Muscle of arm (tissue), 14 donors: ENCODE data around the gene SSNA1. TPM values are rescaled to one million over a fixed set of nuclear protein-coding genes. Genes with fewer than 3 reads are reported as not detected.
A peak's percentile ranks its signal among the peaks of the same experiment; 100 is the strongest.

Source experiments
- DNase-seq: peaks from one replicate; pipeline ENCODE4 v3.0.0-alpha.2; 2013
- long read RNA-seq, 11 donors: transcript quantifications; one replicate each; lab custom pipeline, GENCODE V29; 2026
- polyA plus RNA-seq, 12 donors: library from polyadenylated mRNA; unstranded; fragments of 120-200 nt; gene quantifications; one replicate each; pipeline ENCODE4 v1.2.1, GENCODE V29; 2013; ENCODE audit not compliant: insufficient read length in 12 of 12

The SSNA1 gene, protein sequence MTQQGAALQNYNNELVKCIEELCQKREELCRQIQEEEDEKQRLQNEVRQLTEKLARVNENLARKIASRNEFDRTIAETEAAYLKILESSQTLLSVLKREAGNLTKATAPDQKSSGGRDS
- polyA plus RNA-seq, result 10 to 100 TPM in 11 of 12 donors, not detected in 1; 36.2 to 86.3 (median 45.8) TPM
- long read RNA-seq, donor 1, transcript SSNA1-203 (2 exons, 570 nt), result minor isoform, 5 of 66 reads
- long read RNA-seq, donor 1, transcript SSNA1-202 (2 exons, 1,170 nt), result major isoform, 34 of 66 reads
- long read RNA-seq, donor 1, transcript SSNA1-201 (3 exons, 896 nt), result minor isoform, 26 of 66 reads
- long read RNA-seq, donor 1, partial matches to known transcripts, result 0 of 66 reads
- long read RNA-seq, donor 1, other reads (novel, unspliced or antisense), result 0 of 66 reads
- long read RNA-seq, donor 2, transcript SSNA1-202 (2 exons, 1,170 nt), result major isoform, 30 of 69 reads
- long read RNA-seq, donor 2, transcript SSNA1-201 (3 exons, 896 nt), result minor isoform, 25 of 69 reads
- long read RNA-seq, donor 2, partial matches to known transcripts, result 11 of 69 reads
- long read RNA-seq, donor 2, other reads (novel, unspliced or antisense), result 0 of 69 reads
- long read RNA-seq, donor 3, transcript SSNA1-201 (3 exons, 896 nt), result major isoform, 8 of 13 reads
- long read RNA-seq, donor 3, partial matches to known transcripts, result 0 of 13 reads
- long read RNA-seq, donor 3, other reads (novel, unspliced or antisense), result 0 of 13 reads
- long read RNA-seq, donor 4, transcript SSNA1-201 (3 exons, 896 nt), result major isoform, 11 of 15 reads
- long read RNA-seq, donor 4, partial matches to known transcripts, result 0 of 15 reads
- long read RNA-seq, donor 4, other reads (novel, unspliced or antisense), result 0 of 15 reads
- long read RNA-seq, donor 5, result 0 reads
- long read RNA-seq, donor 6, transcript SSNA1-201 (3 exons, 896 nt), result major isoform, 17 of 38 reads
- long read RNA-seq, donor 6, transcript SSNA1-202 (2 exons, 1,170 nt), result minor isoform, 6 of 38 reads
- long read RNA-seq, donor 6, partial matches to known transcripts, result 13 of 38 reads
- long read RNA-seq, donor 6, other reads (novel, unspliced or antisense), result 0 of 38 reads
- long read RNA-seq, donor 7, transcript SSNA1-201 (3 exons, 896 nt), result major isoform, 13 of 25 reads
- long read RNA-seq, donor 7, transcript SSNA1-202 (2 exons, 1,170 nt), result minor isoform, 11 of 25 reads
- long read RNA-seq, donor 7, partial matches to known transcripts, result 0 of 25 reads
- long read RNA-seq, donor 7, other reads (novel, unspliced or antisense), result 0 of 25 reads
- long read RNA-seq, donor 8, transcript SSNA1-202 (2 exons, 1,170 nt), result minor isoform, 14 of 36 reads
- long read RNA-seq, donor 8, transcript SSNA1-201 (3 exons, 896 nt), result major isoform, 19 of 36 reads
- long read RNA-seq, donor 8, partial matches to known transcripts, result 0 of 36 reads
- long read RNA-seq, donor 8, other reads (novel, unspliced or antisense), result 0 of 36 reads
- long read RNA-seq, donor 9, transcript SSNA1-202 (2 exons, 1,170 nt), result minor isoform, 12 of 38 reads
- long read RNA-seq, donor 9, transcript SSNA1-201 (3 exons, 896 nt), result major isoform, 20 of 38 reads
- long read RNA-seq, donor 9, partial matches to known transcripts, result 5 of 38 reads
- long read RNA-seq, donor 9, other reads (novel, unspliced or antisense), result 0 of 38 reads
- long read RNA-seq, donor 10, transcript SSNA1-202 (2 exons, 1,170 nt), result minor isoform, 10 of 35 reads
- long read RNA-seq, donor 10, transcript SSNA1-201 (3 exons, 896 nt), result major isoform, 16 of 35 reads
- long read RNA-seq, donor 10, partial matches to known transcripts, result 7 of 35 reads
- long read RNA-seq, donor 10, other reads (novel, unspliced or antisense), result 0 of 35 reads
- long read RNA-seq, donor 11, transcript SSNA1-201 (3 exons, 896 nt), result major isoform, 33 of 68 reads
- long read RNA-seq, donor 11, transcript SSNA1-202 (2 exons, 1,170 nt), result minor isoform, 20 of 68 reads
- long read RNA-seq, donor 11, partial matches to known transcripts, result 13 of 68 reads
- long read RNA-seq, donor 11, other reads (novel, unspliced or antisense), result 0 of 68 reads

DNA sequence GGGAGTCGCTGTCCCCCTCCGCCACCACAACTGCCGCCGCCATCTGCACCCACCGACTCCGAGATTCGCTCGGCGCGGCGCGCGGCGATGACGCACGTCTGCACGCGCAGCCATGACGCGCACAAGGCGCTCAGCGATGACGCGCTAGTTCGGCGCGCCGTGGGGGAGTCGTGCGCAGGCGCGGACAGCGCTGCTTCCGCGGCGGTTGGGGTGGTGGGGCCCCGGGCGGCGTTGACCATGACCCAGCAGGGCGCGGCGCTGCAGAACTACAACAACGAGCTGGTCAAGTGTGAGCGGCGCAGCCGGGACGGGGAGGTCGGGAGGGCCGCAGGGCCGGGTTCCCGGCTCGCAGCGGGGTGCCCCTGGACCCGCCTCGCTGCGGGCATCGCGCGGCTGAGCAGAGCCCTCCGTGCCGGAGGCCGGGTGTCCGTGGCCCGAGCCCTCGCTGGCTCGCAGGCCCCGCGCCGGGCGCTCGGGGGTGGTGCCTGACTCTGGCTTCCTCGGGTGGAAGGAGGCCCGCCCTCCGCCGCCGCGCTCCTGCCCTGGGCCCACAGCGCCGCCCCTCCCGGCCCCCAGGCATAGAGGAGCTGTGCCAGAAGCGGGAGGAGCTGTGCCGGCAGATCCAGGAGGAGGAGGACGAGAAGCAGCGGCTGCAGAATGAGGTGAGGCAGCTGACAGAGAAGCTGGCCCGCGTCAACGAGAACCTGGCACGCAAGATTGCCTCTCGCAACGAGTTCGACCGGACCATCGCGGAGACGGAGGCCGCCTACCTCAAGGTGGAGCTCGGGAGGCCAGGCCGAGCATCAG is at the start of gene SSNA1, which contains the start of gene ANAPC2:
SSNA1 (plus strand) TSS at position 187 of the 807 bp plus-strand sequence; CDS start at position 238, 51 bp downstream.
ANAPC2 (minus strand) TSS at position 71 of the 807 bp plus-strand sequence; CDS start at position 43, 28 bp downstream.
- peak; percentile 97 for DNase-seq

- DNase-seq, result peak; percentile 40
These were observed 49.6 kb upstream of the SSNA1 start, which contains the start of gene GRIN1 for GRCh38 chr9:137138722-137139467. TSS of gene GRIN1 (plus strand) at chr9:137139154. CDS start at chr9:137139487, 333 bp downstream.

GRCh38 chr9:137139468-137140150 is 48.9 kb upstream of the SSNA1 start:
- no peak for DNase-seq

DNA sequence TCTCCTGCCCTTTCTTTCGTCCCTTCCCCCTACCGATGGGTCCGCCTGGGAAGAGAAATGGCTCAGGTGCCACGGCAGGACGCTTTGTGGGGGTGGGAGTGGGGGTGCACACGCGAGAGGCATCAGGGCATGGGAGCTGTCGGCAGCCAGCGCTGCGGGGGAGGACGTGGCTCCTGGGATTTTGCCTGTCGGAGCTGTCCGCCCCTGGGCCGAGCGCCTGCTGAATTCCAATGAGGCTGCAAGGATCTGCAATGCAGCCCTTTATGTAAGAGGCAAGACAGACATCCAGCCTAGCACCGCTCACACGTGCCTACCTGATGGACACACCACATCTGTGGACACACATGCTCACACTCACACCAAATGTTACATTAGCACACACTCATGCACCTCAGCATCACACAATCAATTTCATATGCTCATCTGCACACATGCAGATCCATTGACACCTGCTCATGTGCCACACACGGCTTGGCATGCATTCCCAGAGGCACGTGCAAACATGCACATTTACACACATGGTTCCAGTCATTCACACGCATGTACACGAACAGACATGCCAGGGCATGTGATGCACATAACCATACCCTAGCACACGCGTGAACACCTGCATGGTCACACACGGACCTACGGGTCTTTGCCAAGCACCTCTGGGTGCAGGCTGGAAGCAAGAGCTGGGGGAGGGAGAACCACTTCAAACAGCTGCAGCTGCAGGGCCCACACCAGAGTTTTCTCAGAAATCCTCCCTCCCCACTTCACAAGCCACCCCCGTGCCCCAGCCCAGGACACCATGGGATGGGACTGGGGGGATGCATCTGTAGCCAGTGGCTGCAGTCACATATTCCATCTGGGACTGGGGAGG is 48.1 kb upstream of the SSNA1 start:
- DNase-seq, result no peak

DNA sequence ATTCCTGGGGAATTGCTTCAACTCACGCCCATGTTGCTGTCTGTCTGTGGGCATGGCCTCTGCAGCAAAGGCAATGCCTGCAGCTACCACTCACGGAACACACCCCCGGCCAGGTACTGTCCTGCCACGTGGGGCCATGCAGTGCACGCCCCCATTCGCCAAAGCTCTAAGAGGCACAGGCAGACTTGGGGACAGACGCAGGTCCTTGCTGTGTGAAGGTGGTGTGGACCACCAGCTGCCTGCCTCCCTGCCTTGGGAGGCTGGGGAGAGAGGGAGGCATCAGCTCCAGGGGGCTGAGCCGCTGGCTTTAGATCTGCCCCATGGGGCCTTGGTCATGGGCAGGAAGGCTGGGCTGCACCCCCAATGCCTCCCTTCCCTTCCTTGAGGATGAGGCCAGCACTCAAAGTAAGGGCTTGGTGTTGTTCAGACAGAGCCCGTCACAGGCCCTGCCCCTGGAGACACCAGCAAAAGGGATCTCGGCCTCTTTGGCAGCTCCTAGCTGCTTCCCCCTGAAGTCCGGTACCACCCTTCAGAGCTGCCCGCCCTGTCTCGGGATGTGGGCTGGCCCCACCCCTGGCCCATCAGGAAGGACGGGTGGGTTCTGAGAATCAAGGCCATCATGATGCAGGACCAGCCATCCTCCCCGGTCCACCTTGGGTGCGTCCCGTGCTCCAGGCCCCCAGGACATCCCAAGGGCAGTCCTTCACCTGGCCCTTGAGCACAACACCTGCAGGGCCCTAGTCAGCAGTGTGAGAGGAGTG is 47.2 kb upstream of the SSNA1 start:
- DNase-seq, result no peak

- no peak for DNase-seq
These were observed 46.2 kb upstream of the SSNA1 start for GRCh38 chr9:137141976-137142936.

DNA sequence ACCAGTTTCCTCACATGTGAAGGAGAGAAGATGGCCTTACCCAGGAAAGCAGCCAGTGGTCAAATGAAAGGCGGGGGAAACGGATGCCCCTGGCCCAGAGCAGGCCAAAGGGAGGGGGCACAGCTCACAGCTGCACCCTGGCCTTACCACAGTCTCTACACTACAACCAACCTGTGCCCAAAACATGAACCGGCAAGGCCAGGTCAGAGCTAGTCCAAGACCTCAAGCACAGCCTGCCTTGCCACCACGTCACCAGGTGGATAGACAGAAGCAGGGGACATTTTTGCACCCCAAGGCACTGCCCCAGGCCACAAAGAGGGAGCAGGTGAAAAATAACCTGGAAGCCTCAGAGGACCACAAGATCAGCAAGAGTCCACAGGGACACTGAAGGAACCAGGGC is 45.0 kb upstream of the SSNA1 start:
- DNase-seq, result no peak

- no peak for DNase-seq
These were observed 42.5 kb upstream of the SSNA1 start for GRCh38 chr9:137145731-137146526.

GRCh38 chr9:137146527-137146918 is 42.0 kb upstream of the SSNA1 start:
- no peak for DNase-seq

DNA sequence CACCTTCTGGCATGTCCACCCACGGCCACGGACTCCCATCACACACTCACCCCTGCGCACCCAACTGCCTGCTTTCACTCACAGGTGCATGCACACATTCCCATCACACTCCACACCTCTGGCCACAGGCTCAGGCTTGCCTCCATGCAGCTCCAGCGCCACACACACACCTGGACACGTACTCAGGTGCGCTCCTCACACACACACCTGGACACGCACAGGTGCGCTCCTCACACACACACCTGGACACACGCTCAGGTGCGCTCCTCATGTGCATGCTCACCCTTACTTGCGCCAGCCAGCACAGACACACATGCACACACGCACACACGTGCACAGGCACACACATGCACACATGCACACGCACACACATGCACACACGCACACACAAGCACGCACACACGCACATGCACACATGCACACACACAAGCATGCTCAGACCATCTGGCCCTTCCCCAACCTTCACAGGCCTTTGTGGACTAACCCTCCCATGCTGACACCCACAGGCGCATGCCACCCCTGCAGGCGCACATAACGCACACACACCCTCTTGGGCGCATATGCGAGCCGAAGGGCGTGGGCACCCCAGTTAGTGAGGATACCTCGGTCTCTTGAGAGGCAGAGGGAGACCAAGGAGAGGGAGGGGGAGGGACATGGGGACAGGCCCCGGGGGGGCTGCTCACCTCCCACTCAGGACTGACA is 41.2 kb upstream of the SSNA1 start:
- no peak for DNase-seq

GRCh38 chr9:137147793-137148160 is 40.7 kb upstream of the SSNA1 start:
- no peak for DNase-seq

DNA sequence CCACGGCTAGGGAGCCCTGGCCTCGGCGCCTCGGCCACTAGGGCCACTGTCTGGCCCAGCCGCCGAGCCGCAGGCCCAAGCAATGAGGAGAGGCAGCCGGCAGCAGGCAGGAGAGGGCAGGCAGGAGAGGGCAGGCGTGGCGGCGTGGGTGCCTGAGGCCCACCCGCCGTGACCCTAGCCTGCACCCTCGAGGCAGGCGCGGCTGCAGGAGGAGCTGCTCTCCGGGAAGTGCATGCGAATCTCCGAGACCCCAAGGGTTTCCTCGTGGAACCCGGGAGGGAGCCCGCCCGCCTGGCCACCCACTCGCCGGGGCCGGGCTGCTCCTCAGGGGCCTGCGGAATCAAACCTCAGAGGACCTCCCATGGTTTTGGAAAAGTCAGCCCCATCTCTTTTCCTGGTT is 40.2 kb upstream of the SSNA1 start:
- no peak for DNase-seq

DNA sequence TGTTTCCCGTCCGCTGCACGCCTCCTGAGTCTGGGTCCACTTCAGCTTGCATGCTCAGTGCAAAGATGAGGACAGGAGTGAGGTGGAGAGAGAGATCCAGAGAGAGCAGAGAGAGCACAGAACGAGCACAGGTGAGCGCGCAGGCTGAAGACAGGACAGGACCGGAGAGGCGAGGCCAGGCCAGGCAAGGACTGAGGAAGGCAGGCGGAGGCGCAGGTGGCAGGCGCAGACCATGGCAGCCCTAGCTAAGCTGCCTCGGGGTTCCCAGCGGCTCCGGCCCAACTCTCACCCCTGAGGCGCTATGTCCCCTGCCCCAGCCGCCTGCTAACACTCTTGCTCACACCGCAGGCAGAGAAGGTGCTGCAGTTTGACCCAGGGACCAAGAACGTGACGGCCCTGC is 39.8 kb upstream of the SSNA1 start:
- DNase-seq, result no peak
